Panc1 (cell line): ENCODE results near the gene DNM3. TPM values are rescaled to one million over a fixed set of nuclear protein-coding genes. Genes with fewer than 3 reads are reported as not detected.

ENCODE experiments used
- ATAC-seq: fragments of 200-7000 bp; cut with Tn5 transposase; 2 replicates; pipeline ENCODE4 v1.9.1; 2020; ENCODE audit warnings: mild to moderate bottlenecking, moderate library complexity
- BruUV-seq: library from RNA; stranded (reverse); fragments of 400-500 nt; replicated peaks from 2 replicates; lab custom pipeline; 2021; lab: Mats Ljungman, UMichigan
- CTCF ChIA-PET: fragments of 300-600 bp; sonication (Branson Sonifier 250); formaldehyde crosslinking; loops from one replicate; lab custom pipeline; 2022; ENCODE audit warnings: antibody characterized with exemption; lab: Charles Lee
- POLR2A ChIA-PET: fragments of 300-600 bp; sonication (Branson Sonifier 250); formaldehyde crosslinking; loops from one replicate; lab custom pipeline; 2022; ENCODE audit warnings: antibody characterized with exemption; lab: Charles Lee
- DNase-seq: peaks from one replicate; pipeline ENCODE4 v3.0.0-alpha.2; 2010; ENCODE audit warnings: low read depth, low spot score
- H3K27ac ChIP-seq: 2 replicates; pipeline ENCODE4 v1.5.1; 2011; ENCODE audit warnings: mild to moderate bottlenecking, low read length, inconsistent platforms
- H3K27me3 ChIP-seq: fragments of 200-500 bp; sonication (Bioruptor generic); 2 replicates; pipeline ENCODE4 v1.6.0; 2014; ENCODE audit warnings: low read length, inconsistent platforms; ENCODE audit not compliant: control insufficient read depth, insufficient read depth
- H3K36me3 ChIP-seq: fragments of 200-500 bp; sonication (Bioruptor generic); 2 replicates; pipeline ENCODE4 v1.5.1; 2014; ENCODE audit warnings: inconsistent platforms, mild to moderate bottlenecking, low read length, moderate library complexity; ENCODE audit not compliant: control insufficient read depth, insufficient read depth
- H3K4me1 ChIP-seq: 2 replicates; pipeline ENCODE4 v1.5.1; 2011; ENCODE audit warnings: inconsistent platforms, mild to moderate bottlenecking, low read length, moderate library complexity; ENCODE audit not compliant: control insufficient read depth, insufficient read depth
- H3K4me3 ChIP-seq, 2 experiments: 2 replicates each; pipeline ENCODE4 v1.5.1; 2011 to 2012; ENCODE audit warnings: low read depth in 2 of 2, low read length in 2 of 2, mild to moderate bottlenecking in 2 of 2, inconsistent platforms in 1 of 2, moderate library complexity in 1 of 2
- H3K9me3 ChIP-seq: fragments of 200-500 bp; sonication (Bioruptor generic); 2 replicates; pipeline ENCODE4 v1.5.1; 2014; ENCODE audit warnings: low read depth, mild to moderate bottlenecking, inconsistent platforms, low read length, moderate library complexity; ENCODE audit not compliant: control insufficient read depth, insufficient read depth
- CTCF ChIP-seq: fragments of 450-650 bp; IDR thresholded peaks from 2 replicates; pipeline ENCODE4 v1.5.1; 2017; ENCODE audit warnings: mild to moderate bottlenecking
- POLR2AphosphoS5 ChIP-seq: IDR thresholded peaks from 2 replicates; pipeline ENCODE4 v1.6.1; 2012; ENCODE audit warnings: mild to moderate bottlenecking, low read depth, low read length, moderate library complexity
- REST ChIP-seq, 2 experiments: IDR thresholded peaks; 2 replicates each; pipeline ENCODE4 v1.6.1; 2011 to 2012; ENCODE audit warnings: low read depth in 2 of 2, control low read depth in 1 of 2, low read length in 1 of 2, mild to moderate bottlenecking in 1 of 2, moderate library complexity in 1 of 2; ENCODE audit not compliant: insufficient read depth in 1 of 2
- SIN3A ChIP-seq: IDR thresholded peaks from 2 replicates; pipeline ENCODE4 v1.6.1; 2012; ENCODE audit warnings: low read depth, mild to moderate bottlenecking, low read length, moderate library complexity, borderline replicate concordance; ENCODE audit not compliant: insufficient read depth
- TCF7L2 ChIP-seq: IDR thresholded peaks from 2 replicates; pipeline ENCODE4 v1.6.1; 2011; ENCODE audit warnings: mild to moderate bottlenecking, low read depth, low read length, inconsistent platforms
- in situ Hi-C: cut with HindIII; loops from 2 replicates; pipeline ENCODE4 v1.10.0; 2016; ENCODE audit warnings: low sequenced_read_pairs, low pct_unique_long_range_greater_than_20kb
- intact Hi-C: fragments of 100-400 bp; cut with micrococcal nuclease; formaldehyde crosslinking; loops from one replicate; pipeline ENCODE4 v1.10.0; 2022; ENCODE audit not compliant: unreplicated experiment
- total RNA-seq: library from RNA; stranded (reverse); gene quantifications from one replicate; pipeline ENCODE4 v1.2.1, GENCODE V29; 2021; ENCODE audit not compliant: unreplicated experiment

Gene DNM3
- total RNA-seq, 1 experiment from 2014 or later: 0.46 TPM

- no peaks in the 10 kb centered on the region for H3K36me3 ChIP-seq
- CTCF ChIA-PET: no interaction called here
- in situ Hi-C loops: no loop called here
- H3K4me1 ChIP-seq: no peaks in the 10 kb centered on the region
- TF ChIP-seq REST (IDR thresholded peaks at IDR 0.05; ENCODE audit: insufficient read depth in 1 of 2, low read depth in 2 of 2, low read length in 1 of 2) (no peak), SIN3A (no peak), CTCF (no peak), TCF7L2 (no peak), POLR2AphosphoS5 (no peak)
- DNase-seq: no peak
- H3K27me3 ChIP-seq: no peaks in the 10 kb centered on the region
- POLR2A ChIA-PET: no interaction called here
- H3K27ac ChIP-seq: no peak overlapping the region
- no peak overlapping the region for H3K4me3 ChIP-seq
- BruUV-seq: no TSS peak
- no peak for ATAC-seq
- H3K9me3 ChIP-seq: no peaks in the 10 kb centered on the region
- intact Hi-C loops: no loop called here
Measured at GRCh38 chr1:172122381-172122780, 281.1 kb downstream of the DNM3 start.

GRCh38 chr1:172125250-172125649, 284.0 kb downstream of the DNM3 start:
- DNase-seq: no peak
- no TSS peak for BruUV-seq
- intact Hi-C loops (no loop called here), in situ Hi-C loops (no loop called here)
- CTCF ChIA-PET: no interaction called here
- Histone ChIP-seq H3K4me3 (no peak overlapping the region), H3K36me3 (no peaks in the 10 kb centered on the region), H3K27me3 (no peaks in the 10 kb centered on the region), H3K9me3 (peaks cover 3% of the 10 kb centered on the region; the same call in 1 of the 2 replicates), H3K27ac (peak overlapping the region; percentile 44; the same call in 1 of the 2 replicates), H3K4me1 (no peaks in the 10 kb centered on the region)
- TF ChIP-seq TCF7L2 (no peak), CTCF (no peak), SIN3A (no peak), POLR2AphosphoS5 (no peak), REST (IDR thresholded peaks at IDR 0.05; ENCODE audit: insufficient read depth in 1 of 2, low read depth in 2 of 2, low read length in 1 of 2) (no peak)
- no peak for ATAC-seq
- POLR2A ChIA-PET: no interaction called here
